Testis (tissue), 3 donors: ENCODE measurements around the gene PXN. TPM values are rescaled to one million over a fixed set of nuclear protein-coding genes. Genes with fewer than 3 reads are reported as not detected.

Experiments used
- DNase-seq: peaks from one replicate; pipeline ENCODE4 v3.0.0-alpha.2; 2019
- H3K27ac ChIP-seq, 2 donors: fragments of 200-600 bp; sonication (generic); one replicate each; pipeline ENCODE4 v1.5.1; 2019
- H3K27me3 ChIP-seq: fragments of 200-600 bp; sonication (generic); one replicate; pipeline ENCODE4 v1.5.1; 2019
- H3K36me3 ChIP-seq: fragments of 200-600 bp; sonication (generic); one replicate; pipeline ENCODE4 v1.5.1; 2017; ENCODE audit warnings: low read depth; ENCODE audit errors: missing control alignments
- H3K4me1 ChIP-seq: fragments of 200-600 bp; sonication (generic); one replicate; pipeline ENCODE4 v1.5.1; 2019
- H3K4me3 ChIP-seq, 2 donors: fragments of 200-600 bp; sonication (generic); one replicate each; pipeline ENCODE4 v1.5.1; 2017 to 2019
- H3K9me3 ChIP-seq: fragments of 200-600 bp; sonication (generic); one replicate; pipeline ENCODE4 v1.5.1; 2017
- CTCF ChIP-seq, 3 experiments: fragments of 450-650 bp in 2 of 3; fragments of 200-600 bp in 1 of 3; sonication (generic) in 1 of 3; IDR thresholded peaks; one replicate each; pipeline ENCODE4 v1.5.1; 2016 to 2019; ENCODE audit warnings: antibody characterized with exemption in 3 of 3, mild to moderate bottlenecking in 2 of 3, moderate library complexity in 1 of 3
- POLR2A ChIP-seq: fragments of 450-650 bp; IDR thresholded peaks from one replicate; pipeline ENCODE4 v1.6.1; 2017; ENCODE audit warnings: antibody characterized with exemption, mild to moderate bottlenecking, moderate library complexity
- WGBS, 2 donors: methylation state at CpG; one replicate each; pipeline ENCODE4 v1.1.5; 2018; 5-methylcytosine and 5-hydroxymethylcytosine counted together
- intact Hi-C: fragments of 100-400 bp; cut with DNase I; formaldehyde crosslinking; loops from one replicate; pipeline ENCODE4 v1.15.1; 2023; ENCODE audit warnings: low total_unique reads
- polyA plus RNA-seq: library from polyadenylated mRNA; stranded (reverse); fragments of 350-450 nt; fragmentation: Illumina TruSeq; extraction: RNeasy Lipid Tissue Mini Kit (QIAGEN cat#74804); gene quantifications from one replicate; pipeline ENCODE4 v1.2.3, GENCODE V29; 2014; ENCODE audit warnings: low read depth, low replicate concordance; ENCODE audit not compliant: insufficient read depth
- total RNA-seq, 2 donors: library from RNA; depleted of rRNA; stranded (reverse); fragments of >200 nt; gene quantifications; one replicate each; pipeline ENCODE4 v1.2.3, GENCODE V29; 2016

Gene PXN
- total and polyA plus RNA-seq, 3 donors from 2014 or later = 81.8 to 89.6 (median 84.9) TPM

- Histone ChIP-seq H3K9me3 (no peaks in the 10 kb centered on the region), H3K36me3 (no peaks in the 10 kb centered on the region), H3K4me1 (no peaks in the 10 kb centered on the region), H3K4me3 (no peak overlapping the region), H3K27ac (no peak overlapping the region), H3K27me3 (no peaks in the 10 kb centered on the region)
- intact Hi-C loops = no loop called here
- 73 to 87% methylated on average over 7 of the region's 7 CpGs for WGBS, 2 donors
- TF ChIP-seq POLR2A (no peak), CTCF (IDR thresholded peaks at IDR 0.05) (no peak)
- no peak for DNase-seq
These were observed 17.8 kb upstream of the PXN start for GRCh38 chr12:120283318-120283717.

DNA sequence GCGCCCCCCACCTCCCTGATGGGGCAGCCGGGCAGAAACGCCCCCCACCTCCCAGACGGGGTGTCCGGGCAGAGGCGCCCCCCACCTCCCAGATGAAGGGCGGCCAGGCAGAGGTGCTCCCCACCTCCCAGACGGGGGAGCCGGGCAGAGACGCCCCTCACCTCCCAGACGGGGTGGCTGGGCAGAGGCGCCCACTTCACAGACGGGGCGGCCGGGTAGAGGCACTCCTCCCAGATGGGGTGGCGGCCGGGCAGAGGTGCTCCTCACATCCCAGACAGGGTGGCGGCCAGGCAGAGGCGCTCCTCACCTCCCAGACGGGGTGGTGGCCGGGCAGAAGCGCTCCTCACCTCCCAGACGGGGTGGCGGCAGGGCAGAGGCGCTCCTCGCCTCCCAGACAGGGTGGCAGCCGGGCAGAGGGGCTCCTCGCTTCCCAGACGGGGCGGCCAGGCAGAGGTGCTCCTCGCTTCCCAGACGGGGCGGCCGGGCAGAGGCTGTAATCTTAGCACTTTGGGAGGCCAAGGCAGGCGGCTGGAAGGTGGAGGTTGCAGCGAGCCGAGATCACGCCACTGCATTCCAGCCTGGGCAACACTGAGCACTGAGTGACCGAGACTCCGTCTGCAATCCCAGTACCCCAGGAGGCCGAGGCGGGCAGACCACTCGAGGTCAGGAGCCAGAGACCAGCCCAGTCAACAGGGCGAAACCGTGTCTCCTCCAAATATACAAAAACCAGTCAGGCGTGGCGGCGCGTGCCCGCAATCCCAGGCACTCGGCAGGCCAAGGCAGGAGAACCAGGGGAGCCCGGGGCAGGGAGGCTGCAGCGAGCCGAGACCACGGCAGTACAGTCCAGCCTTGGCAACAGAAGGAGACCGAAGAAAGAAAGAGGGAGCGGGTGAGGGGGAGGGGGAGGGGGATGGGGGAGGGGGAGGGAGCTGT is 12.9 kb upstream of the PXN start:
- no peak overlapping the region for H3K27ac ChIP-seq
- H3K27me3 ChIP-seq = no peaks in the 10 kb centered on the region
- H3K36me3 ChIP-seq = no peaks in the 10 kb centered on the region
- TF ChIP-seq POLR2A = no peak
- TF ChIP-seq CTCF (IDR thresholded peaks at IDR 0.05) = no peak
- DNase-seq = no peak
- H3K9me3 ChIP-seq = no peaks in the 10 kb centered on the region
- intact Hi-C loops = no loop called here
- WGBS, 2 donors = 63 to 91% methylated on average over 21 to 56 of the region's 57 CpGs
- H3K4me1 ChIP-seq = no peaks in the 10 kb centered on the region
- H3K4me3 ChIP-seq = no peak overlapping the region

DNA sequence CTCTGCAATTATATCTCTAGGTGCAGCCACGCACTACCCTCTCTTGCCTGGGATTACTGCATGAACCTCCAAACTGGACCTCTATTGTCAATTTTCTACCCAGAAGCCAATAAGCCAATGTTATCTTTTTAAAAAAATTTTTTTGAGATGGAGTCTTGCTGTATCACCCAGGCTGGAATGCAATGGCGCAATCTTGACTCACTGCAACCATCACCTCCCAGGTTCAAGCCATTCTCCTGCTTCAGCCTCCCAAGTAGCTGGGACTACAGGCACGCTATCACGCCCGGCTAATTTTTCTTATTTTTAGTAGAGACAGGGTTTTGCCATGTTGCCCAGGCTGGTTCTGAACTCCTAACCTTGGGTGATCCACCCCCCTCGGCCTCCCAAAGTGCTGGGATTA is 11.2 kb upstream of the PXN start:
- intact Hi-C loops = no loop called here
- WGBS, 2 donors = 91 to 95% methylated on average over 6 of the region's 6 CpGs
- Histone ChIP-seq H3K27me3 (no peaks in the 10 kb centered on the region), H3K9me3 (no peaks in the 10 kb centered on the region), H3K27ac (no peak overlapping the region), H3K36me3 (no peaks in the 10 kb centered on the region), H3K4me1 (no peaks in the 10 kb centered on the region), H3K4me3 (no peak overlapping the region)
- DNase-seq = no peak
- TF ChIP-seq POLR2A = no peak
- TF ChIP-seq CTCF (IDR thresholded peaks at IDR 0.05) = no peak

DNA sequence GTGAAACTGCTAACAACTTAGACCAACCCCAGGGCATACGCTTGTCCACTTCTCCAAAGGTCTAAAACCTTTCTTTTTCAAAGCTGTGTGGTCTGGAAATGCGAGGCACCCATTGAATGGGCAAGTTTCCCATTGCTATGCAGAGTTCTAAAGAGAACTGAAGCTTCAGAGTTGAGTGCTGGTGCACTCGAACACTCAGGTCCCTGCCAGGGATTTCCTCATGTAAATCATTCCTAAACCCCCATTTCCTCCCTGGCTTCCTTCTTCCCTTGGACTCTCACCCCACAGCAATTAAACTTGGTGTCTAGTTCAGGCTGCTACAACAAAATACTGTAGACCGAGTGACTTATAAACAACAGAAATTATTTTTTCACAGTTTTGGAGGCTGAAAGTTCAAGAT is 2.2 kb upstream of the PXN start:
- Histone ChIP-seq H3K36me3 (no peaks in the 10 kb centered on the region), H3K4me1 (peaks cover 26% of the 10 kb centered on the region), H3K9me3 (no peaks in the 10 kb centered on the region), H3K27me3 (no peaks in the 10 kb centered on the region), H3K27ac (no peak overlapping the region), H3K4me3 (no peak overlapping the region)
- no peak for DNase-seq
- WGBS, 2 donors = 60 to 61% methylated on average over 4 of the region's 4 CpGs
- TF ChIP-seq POLR2A (no peak), CTCF (IDR thresholded peaks at IDR 0.05) (no peak)
- intact Hi-C loops = no loop called here
